Stimulated activated CD8-positive, alpha-beta memory T cell treated with anti-CD3 and anti-CD28 coated beads, Interleukin-7, amount 100 ng/mL, for 4 hours (primary cell): Measurements from ENCODE around the gene GRID2.

Experiments
- DNase-seq, 2 donors: peaks; one replicate each; pipeline ENCODE4 v3.0.0-alpha.2; 2020; ENCODE audit warnings: low read depth in 2 of 2

GRID2 gene

GRCh38 chr4:93407493-93408275, 1103.9 kb downstream of the GRID2 start:
- no peak for DNase-seq

DNA sequence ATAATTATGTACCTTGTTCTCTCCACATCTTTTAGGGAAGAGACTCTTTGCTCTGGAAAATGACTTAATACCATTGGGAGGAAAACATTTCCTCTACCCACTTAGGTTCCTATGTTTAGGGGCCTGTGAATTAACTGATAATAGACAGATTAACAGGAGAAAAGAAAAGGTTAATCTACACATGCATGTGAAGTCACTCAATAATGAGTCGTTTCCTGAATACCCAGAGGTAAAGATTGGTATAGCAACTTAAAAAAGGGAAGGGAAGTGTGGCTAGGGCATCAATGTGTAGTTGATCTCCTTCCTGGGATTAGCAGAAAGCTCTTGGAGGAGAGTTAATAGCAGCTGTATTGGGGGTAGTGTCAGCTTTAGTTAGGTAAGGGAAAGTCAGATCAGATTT, 1105.3 kb downstream of the GRID2 start:
- DNase-seq = no peak

GRCh38 chr4:93414041-93414550, 1110.3 kb downstream of the GRID2 start:
- no peak for DNase-seq

- DNase-seq = no peak
These were observed 1112.8 kb downstream of the GRID2 start for GRCh38 chr4:93416344-93417128.

- no peak for DNase-seq
These were observed 1127.6 kb downstream of the GRID2 start for GRCh38 chr4:93431371-93431770.

DNA sequence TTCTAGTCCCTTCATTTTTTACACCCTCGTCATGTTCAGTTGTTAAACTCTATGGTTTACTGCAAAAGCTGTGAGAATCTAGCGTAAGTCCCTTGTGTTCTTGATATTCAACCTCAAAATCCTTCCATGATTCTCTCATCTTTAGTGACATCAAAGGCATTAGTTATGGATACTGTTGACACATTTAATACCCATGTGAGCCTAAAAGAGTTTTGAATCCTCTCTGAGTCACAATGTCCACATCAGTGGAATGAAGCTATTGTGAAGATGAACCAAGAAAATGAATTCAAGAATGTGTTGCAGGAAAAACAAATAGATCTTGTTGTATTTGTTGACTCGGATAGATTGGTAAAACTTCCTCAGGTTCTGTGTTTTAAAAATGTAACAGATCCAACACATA, 1130.1 kb downstream of the GRID2 start:
- DNase-seq = no peak

DNA sequence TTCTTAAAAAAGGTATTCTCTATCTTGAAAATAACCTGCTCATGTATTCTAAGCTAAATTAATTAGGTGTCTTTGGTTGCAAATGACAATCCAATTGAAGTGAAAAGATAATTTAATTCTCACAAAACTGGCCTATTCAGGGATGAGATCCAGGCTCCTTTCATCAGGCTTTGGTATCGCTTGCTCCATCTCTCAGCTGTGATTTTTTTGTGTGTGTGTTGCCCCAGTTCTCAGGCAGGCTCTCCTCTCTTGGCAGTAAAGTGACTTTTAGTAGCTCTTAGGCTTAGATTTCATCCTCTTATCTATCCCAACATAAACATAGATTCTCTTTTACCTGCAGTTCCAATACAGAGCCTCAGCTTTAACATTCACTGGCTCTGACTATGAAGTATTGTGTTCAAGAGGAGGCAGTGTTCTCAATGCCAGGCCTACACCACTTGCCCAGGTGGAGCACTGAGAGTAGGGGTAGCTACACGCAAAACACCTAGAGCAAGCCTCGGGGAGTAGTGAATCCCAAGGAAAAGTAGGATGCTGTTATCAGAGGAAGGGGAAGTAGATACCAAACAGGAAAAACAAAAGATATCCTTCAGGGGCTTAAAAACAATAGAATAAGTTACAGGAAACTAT, 1132.3 kb downstream of the GRID2 start:
- DNase-seq = no peak

- no peak for DNase-seq
These were observed 1134.2 kb downstream of the GRID2 start for GRCh38 chr4:93437991-93438390.

GRCh38 chr4:93444860-93445259, 1141.1 kb downstream of the GRID2 start:
- DNase-seq = no peak

DNA sequence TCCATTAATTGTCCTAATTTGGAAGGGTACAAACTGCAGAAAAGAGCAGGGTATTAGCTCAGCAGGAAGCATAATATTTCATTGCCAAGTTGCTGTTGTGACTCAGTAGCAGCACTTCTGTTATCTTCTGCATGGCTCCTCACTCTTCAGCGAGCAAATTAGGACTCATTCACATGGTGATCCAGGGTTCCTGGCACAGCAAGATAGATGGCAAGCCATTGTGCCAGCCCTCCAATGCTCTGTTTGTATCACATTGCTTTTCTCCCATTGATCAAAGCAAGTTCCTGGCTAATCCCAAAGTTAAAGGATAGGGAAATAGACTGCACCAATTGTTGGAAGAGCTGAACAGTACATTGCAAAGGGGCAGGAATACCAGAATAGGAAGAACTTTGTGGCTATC, 1142.3 kb downstream of the GRID2 start:
- no peak for DNase-seq

GRCh38 chr4:93448691-93449293, 1145.0 kb downstream of the GRID2 start:
- DNase-seq = no peak

GRCh38 chr4:93451954-93452353, 1148.2 kb downstream of the GRID2 start:
- DNase-seq = no peak

GRCh38 chr4:93461541-93461940, 1157.8 kb downstream of the GRID2 start:
- no peak for DNase-seq

GRCh38 chr4:93466446-93466845, 1162.7 kb downstream of the GRID2 start:
- DNase-seq = no peak

- no peak for DNase-seq
These were observed 1163.9 kb downstream of the GRID2 start for GRCh38 chr4:93467484-93468155.

DNA sequence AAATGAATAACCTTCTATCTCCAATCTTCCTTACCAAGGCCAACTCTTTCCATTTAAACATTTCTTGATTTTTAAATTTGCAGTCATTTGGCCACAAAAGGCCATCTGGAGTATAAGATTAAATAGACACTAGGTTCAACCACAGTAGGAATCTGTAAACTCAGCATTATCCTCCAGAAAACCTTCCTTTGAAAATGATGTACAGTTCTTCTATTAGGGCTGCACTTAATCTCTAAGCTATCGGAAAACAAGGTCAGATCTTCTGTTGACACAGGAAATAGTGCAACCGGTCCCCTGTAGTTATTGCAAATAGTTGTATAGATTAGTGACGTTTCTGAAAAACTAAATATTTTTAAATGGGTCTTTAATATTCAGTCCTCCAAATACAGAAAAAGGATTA, 1165.8 kb downstream of the GRID2 start:
- DNase-seq = no peak

DNA sequence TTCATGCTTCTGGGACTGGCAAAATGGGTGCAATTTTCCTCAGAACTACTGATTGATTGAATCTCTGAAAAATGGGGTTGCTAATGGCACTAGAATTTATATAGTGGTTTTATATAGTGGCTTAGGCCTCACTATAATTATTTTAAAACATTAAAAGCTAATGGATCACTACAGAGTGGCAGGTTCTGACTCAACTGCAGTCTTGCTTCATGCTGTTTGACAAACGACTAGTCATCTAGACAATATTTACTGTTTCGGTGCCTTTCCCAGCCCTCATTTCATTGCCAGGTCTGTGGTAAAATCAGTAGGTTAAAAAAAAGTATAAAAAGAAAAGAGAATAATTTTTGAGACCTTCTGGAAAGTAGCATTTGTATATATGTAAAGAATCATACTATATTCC, 1172.0 kb downstream of the GRID2 start:
- DNase-seq = no peak

DNA sequence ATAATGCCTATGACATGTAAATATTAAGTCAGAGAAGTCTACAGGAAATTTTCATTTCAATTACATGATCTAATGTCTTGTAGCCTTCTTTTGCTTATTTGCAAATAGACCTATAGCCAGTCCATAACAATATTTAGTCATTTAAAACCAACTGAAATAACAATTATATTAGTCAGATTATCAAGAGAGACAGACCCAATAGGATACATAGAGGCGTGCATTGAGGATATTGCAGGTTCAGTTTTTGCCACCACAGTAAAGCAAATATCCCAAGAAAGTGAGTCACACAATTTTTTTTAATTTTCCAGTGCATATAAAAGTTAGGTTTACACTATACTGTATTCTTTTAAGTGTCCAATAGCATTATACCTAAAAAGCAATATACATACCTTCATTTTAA, 1175.0 kb downstream of the GRID2 start:
- no peak for DNase-seq

DNA sequence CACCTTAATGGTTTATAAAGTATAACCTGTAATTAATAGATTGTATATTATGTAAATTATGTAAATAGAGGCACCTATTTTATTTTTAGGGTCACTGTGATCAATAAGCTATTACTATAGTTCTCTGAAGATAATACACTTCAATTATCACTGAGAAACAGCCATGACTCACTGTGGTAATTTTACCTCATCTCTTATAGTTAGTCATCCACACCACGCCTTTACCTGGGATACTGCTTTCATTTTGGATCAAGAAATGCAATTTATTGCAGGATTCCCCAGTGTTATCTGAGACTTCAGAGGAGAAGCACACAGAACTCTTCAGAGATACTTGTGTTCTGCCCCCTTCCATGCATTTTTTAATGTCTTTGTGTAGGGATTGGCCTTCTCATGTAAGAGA, 1176.7 kb downstream of the GRID2 start:
- DNase-seq = no peak

DNA sequence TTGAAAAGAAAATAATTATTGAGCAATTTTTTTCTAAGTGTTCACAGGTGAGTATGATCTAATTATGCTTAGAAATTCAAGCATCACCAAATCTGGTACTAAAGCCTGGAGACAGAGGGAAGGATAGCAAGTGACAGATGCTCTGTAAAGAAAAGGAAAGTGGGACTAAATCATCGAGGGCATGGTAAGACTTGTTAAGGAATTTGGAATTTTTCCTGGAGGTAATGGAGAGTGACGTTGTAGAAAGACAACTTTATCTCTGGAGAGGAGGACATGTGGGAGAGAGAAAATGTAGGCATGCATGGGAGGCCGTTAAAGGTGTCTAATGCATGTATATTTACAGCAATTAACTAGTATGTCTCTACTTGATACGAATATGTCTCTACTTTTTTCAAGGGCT, 1191.6 kb downstream of the GRID2 start:
- no peak for DNase-seq

DNA sequence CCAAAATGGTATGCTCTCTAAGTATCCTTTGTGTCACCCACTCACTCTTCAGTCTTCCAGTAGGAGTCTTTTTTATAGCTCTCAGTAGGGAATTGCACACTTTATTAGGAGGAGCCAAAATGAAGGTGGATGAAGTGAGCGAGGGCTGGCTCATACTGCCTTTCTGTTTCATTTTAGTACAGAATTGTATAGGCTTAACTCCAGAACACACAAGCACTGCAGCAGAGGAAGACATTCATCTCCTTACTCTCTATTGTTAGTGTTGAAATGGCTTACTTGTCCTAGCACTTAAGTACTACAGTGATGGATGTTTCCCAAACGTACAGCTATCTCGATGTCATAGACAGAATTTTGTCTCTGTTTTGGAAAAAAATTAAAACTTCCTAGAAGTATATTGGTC, 1197.5 kb downstream of the GRID2 start:
- DNase-seq = no peak

- DNase-seq = no peak
These were observed 1198.2 kb downstream of the GRID2 start for GRCh38 chr4:93501946-93502345.
